Measurements from ENCODE around the gene TMOD2.

TMOD2 gene

DNA sequence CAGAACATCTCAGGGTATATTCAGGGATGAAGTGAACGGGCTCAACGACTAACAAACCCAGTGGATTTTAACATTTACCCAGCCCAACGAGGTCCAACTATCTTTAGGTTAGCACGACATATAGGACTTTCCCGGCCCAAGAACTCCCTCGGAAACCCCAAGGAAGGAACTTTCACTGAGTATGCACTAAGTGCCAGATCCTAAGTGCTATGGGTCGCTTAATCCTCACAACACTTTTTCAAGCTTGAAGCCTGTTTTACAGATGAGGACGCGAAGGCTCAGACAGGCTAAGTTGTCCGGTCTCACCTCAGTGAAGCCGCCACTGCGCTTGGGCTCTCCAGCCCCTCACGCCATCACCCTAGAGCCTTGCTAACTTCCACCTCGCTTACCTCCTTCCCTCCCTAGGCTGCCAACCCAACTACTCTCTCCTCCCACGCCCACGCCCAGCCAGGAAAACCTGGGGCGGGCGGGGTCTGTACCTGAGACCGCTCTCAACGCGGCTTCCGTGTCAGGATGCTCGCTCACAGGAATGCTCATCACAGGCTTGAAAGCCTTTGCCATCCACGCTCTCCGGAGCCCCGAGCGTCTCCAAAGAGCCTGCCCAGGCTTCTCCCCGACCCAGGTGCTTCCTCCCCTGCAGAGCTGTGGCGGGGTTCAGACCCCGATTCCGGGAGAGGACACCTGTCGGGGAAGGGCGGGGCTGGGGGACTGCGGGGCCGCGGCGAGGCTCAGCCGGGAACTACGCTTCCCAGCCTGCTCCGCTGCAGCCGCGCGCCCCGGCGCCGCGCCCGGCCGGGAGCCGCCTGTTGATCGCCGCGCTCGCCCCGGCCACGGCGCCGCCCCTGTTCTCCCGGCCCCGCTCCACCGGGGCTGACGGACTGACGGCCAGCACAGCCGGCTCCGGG is at the start of gene TMOD2:
TMOD2 (plus strand) TSS at position 806 of the 905 bp plus-strand sequence. CDS start 14,845 bp downstream, outside the sequence.
- DNase-seq: peak; percentile 5

DNA sequence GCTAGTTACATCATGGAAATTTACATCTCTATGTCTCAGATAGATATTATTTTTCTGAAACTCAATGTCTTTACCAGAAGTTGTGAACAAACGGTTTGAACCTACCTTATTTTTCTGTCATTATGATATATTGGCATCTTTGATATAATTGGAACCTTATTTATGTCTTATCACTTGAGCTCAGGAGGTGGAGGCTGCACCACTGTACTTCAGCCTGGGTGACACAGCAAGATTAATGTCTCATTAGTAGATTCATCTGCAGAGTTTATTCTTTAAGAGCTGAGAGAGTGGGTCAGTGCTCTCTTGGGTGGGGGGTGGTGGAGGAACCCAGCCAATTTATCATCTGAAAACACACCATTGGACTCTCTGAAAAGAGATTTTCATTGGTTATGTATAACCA is 48.7 kb upstream of the TMOD2 start:
- no peak for DNase-seq

DNA sequence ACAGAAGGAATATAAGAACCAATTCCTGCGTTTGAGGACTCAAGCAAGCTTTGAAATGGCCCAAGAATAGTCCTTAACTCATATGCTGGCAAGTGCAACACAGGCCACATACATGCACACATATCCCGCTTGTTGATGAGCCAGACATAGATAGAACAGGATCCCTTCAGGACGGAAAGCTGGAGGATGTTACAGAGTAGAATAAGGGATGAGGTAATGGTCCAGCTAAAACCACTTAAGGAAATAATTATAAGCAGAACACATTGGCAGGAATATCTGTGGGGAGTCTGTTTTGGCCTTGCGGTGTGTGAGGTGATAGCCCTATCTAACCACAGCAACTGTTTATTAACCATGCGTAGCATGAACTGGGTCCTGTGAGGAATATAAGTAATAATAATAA is 45.1 kb upstream of the TMOD2 start:
- DNase-seq: peak; percentile 0

DNA sequence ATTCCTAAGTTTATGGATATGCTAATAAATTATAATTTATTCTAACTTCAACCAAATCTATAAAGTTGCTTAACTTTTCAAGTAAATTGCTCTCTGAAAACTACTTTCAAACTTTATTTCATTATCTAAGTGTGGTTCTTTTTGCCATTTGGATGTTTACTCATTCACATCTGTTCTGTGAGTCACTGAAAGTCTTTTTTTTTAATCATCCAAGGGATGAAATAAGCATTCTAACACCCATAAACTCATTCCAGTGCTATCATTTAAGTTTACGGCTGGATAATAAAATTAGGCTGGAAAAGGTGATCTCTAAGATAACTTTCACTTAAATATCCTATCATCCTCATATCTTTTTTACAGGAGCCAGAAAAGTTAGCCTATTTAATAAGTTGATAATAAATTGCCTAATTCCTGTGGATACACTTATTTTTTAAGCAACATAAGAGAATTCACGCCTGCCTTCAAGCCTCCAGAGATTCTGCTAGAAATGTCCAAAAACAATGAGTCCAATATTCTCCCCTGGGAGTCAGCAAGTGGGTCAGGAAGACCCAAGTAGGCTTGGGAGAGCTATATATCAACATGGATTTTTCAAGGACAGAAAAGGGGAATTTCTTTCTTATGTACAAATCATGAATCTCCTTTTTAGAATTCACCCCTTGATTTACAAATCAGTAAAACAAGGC is 44.3 kb upstream of the TMOD2 start:
- DNase-seq: no peak

DNA sequence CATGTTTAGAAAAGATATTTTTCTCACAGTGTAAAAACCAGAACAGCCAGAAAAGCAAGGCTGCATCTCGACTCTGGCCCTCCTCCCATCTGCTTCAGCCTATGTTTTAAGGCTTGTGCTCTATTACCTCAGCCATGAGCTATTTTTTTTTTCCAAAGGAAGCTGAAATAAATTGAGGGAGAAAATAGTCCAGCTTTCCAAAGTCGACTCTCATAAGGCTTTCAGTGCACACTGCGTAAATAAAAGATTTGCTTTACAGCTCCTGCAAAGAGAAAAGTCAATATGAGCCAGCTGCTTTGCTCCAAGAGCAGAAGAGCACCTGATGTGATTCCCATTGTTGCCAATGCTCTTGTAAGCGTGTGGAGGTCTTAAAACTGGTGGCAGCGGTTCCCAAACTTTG is 43.4 kb upstream of the TMOD2 start:
- peak; percentile 22 for DNase-seq

DNA sequence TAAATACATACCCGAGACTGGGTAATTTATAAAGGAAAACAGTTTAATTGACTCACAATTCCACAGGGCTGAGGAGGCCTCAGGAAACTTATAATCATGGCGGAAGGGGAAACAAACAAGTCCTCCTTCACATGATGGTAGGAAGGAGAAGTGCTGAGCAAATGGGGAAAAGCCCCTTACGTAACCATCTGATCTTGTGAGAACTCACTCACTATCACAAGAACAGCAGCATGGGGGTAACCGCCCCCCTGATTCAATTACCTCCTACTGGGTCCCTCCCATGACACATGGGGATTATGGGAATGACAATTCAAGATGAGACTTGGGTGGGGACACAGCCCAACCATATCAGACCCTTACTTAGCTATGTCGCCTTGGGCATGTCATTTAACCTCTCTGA is 42.4 kb upstream of the TMOD2 start:
- DNase-seq: no peak

DNA sequence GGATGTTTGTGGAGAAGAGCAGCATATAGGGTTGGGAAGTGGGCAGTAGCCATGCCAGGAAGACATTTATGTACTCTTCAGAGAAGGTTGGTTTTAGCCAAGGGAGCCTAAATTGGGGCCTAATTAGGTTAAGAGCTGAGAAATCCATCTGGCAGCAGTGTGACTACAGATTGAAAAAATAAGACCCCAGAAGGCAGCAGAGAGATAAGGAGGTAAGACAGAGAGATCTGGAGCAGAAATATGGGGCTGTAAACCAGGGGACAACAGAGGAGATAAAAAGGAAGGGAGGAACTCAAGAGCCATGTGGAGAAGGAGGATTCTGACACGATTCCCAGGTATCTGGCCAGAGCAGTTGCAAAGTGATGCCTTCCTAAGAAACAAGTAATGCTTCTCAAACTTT is 37.2 kb upstream of the TMOD2 start:
- no peak for DNase-seq

DNA sequence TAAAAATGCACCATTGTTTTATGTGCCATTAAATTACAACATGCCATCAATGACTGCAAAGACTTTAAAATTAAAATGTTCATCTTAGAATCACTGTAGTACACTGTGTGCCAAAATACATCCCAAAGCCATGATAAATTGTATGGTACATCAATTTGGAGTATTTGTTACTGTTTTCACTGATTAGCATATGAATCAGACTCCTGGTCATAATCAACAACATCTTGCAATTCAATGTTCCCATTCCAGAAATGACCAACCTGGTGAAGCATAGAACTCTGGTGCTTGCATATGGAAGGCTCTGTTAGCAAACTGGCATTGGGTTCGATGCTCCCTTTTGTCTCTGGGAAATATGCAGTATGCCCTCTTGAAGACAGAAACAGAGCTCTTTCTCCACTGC is 36.5 kb upstream of the TMOD2 start:
- DNase-seq: no peak

DNA sequence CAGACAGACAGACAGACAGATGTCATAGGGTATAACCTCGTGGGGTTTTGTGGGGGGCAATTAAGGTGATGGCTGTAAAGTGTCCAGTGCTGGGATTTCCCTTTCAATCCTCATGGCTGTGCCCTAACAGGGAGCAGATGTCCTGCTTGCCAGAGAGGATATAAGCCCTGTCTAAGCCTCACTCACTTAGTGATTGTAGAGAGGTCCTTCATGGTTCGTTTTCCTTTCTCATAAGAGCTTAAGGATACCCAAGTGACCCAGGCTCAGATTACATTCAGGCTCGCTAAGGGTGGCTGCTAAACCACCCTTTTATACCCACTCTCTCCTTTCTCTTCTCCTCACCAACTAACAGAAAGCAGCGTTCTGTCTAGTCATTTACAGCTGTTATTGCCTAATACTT is 33.2 kb upstream of the TMOD2 start:
- peak; percentile 33 for DNase-seq

DNA sequence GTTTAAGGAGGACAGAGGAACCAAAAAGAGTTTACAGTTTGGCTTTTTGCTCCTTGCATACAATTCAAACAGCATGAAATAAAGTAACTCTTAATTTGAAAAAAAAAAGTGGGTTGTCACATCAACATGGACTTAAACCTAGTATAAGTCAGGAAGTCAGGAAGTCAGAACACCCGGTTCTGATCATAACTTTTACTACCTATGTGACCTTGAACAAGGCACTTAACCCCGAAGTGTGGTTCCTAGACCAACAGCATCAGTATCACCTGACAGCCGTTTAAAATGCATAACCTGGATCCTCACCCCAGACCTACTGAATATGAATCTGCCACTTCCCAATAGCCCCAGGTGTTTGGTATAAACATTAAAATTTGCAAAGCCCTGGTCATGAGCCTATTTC is 32.7 kb upstream of the TMOD2 start:
- DNase-seq: no peak

DNA sequence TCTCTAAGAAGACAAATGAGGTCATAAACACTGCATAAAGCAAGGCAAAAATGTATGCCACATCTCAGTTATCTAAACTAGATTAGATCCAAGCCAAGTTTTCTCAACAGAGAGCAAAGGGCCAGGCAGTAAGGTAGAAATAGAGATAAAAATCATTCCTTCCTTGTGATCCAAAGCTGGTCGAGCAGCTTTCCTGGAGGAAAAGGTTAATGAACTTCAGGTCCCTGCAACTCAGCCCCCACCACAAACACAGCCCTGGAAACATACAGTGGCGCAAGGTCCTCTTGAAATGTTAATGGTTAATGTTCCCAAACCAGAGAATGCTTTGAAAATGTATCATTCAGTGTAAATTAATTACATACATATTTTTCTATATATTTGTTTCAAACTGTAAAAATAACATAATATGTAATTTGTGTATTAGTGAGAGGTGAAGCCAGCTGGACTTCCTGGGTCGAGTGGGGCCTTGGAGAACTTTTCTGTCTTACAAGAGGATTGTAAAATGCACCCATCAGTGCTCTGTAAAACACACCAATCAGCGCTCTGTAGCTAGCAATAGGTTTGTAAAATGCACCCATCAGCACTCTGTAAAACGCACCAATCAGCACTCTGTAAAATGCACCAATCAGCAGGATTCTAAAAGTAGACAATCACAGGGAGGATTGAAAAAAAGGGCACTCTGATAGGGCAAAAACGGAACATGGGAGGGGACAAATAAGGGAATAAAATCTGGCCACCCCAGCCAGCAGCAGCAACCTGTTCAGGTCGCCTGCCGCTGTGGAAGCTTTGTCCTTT is 31.0 kb upstream of the TMOD2 start:
- DNase-seq: no peak

DNA sequence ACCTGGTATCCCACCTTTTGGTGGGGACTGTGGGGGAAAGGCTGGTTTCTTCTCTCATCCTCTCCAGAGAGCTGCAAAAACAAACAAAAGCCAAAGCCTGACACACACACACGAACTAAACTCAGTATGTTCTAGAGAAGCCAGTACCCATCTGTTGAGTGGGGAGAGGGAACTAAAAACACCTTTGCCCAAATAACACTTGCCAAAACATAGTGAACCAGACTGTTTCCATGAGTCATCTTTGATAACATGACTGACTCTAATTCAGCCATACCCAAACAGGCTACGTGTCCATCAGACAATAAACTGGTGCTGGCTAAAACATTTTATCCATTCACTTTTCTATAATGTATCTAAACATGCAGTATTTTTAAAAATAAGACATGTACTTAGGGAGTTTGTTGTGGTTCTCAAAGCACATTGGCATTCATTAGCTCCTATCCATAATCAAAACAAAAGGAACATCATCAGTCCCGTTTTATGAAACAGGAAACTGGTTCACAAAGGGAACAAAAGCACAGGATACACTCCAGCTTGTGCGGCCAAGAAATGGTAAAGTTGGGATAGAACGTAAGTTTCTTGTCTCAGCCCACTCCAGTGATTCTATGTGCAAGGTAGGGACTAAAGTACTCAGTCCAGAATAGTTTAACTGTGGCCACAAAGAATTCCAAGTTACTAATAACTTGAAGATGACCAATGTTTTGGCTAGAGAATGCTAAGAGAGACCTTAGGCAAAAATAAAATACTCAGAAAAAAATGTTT is 30.0 kb upstream of the TMOD2 start:
- no peak for DNase-seq

DNA sequence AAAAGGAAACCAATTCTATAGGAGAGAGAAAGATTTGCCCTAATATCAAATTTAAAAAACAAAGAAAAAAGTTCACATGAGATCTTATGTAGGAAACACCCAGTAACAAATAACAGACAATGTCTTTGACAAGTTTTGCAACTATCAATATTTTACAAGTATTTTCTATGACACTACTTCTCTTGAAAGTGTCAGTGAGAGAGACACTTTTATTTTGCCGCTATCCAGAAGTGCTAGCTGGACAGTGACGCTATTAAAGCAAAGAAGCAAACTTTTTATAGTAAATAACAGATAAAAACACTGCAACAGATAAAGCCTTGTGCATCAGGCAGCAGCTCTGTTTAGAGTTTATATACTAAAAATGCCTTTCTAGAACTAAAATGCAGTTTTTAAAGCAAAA is 27.2 kb upstream of the TMOD2 start:
- DNase-seq: no peak

DNA sequence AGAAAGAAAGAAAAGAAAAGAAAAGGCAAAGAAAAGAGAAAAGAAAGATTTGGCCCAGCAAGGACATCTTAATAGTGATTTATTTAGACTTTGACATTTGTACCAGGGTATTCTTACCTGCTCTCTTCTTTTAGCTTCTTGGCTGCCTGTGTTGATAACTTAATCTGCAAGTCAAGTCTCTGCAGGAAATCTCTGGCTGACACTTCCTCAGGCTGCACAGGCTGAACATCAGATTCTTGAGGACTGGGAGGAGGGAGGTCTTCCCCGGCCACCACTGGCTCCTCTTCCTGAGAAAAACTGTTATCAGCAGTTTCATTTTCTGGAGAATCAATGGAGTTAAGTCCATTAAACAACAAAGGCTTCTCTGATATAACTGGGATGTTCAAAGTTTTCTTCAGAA is 26.7 kb upstream of the TMOD2 start:
- no peak for DNase-seq

DNA sequence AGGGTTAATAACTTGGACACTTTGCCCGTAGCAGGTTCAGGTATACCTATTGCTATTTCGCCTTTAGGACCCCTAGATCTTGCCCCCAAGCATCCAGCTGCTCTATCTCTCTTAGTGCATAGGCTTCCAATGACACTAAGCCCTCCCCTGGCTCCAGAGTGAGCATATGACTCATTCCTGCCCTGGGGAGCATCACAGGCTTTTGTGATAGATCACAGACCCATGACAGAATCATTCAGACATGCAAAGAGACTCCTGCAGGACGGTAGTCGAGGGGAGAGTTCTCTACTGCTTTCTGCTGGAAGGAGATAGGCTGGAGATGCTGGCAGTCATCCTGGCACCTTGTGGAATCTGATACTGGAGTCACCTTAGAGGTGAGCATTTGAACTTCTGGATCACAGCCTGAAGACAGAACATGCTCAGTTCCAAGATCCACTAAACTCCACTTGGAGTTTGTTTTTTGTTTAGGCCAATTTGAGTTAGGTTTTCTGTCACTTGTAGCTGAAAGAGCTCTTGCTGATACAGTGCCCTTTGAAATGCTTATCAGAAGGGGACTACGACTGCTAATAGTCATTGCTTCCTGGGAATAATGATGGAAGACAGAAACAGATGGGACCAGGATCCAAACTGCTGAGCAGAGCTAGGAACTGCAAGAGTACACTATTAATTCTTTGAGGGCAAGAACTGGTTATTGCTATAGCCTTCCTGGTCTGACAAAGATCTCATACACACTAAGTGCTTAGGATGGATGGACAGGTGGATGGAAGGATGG is 24.9 kb upstream of the TMOD2 start:
- DNase-seq: peak; percentile 69

DNA sequence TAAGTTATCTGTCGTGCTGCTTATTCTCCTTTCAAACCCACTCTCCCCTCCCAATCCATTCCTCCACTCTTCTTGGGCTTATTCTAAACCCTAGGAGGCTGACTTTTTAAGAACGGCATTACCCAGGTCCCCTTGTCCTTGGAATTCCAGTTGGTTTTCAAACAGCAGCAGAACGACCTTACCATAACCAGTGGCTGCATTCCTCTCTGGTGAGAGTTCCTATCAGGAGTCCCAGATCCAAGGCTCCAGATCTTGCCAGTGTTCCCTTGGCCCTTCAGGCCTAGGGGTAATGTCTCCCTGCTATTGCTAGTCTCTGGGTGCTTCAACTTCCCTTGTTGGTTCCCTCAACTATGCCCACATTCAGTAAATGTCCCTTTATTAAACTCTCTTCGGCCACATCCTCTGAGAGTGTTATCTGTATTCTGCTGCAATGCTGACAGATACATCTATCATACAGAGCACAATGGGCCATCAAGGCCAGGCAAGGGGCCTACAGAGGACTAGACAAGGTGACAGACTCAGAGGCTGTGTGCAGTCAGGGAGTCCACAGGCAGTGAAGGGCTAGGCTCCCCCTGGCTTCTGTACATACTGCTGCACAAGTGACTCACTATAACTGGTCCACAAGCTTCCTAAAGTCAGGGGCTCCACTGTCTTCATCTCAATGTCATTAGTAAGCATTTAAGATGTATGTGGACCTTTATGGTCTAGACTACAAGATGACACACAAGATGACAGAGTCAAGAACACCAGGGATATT is 24.1 kb upstream of the TMOD2 start:
- no peak for DNase-seq

DNA sequence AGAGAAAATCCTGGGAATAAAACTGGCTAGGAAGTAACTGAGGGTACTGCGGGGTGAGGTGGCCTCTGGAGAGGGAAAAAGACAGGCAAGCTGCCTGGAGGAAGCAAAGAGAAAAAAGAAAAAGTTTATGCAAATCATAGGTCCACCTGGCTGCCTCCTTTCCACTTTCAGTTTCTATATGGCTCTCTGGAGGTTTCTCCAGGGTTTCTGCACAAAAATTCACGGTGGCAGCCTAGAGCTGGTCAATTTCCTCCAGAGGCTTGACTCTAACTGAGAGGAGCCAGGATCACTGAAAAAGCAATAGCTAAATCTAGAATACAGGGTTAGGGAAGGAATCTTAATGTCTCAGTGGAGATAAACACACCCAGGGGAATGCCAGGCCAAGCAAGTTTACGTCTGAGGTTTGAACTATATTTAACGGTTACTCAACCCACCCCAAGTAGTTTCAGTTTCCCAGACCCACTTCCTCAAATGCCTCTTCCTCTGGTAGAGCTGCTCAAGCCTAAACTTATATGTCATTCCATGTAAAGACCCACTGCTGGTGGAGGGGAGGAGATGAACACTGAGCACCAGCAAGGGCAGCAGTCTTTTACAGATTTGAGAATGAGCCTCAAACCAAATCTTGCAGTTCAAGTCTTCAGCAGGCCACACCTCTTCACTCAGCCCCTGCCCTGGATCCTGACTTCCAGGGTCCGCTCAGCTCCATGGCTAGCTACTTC is 19.7 kb upstream of the TMOD2 start:
- peak; percentile 1 for DNase-seq

DNA sequence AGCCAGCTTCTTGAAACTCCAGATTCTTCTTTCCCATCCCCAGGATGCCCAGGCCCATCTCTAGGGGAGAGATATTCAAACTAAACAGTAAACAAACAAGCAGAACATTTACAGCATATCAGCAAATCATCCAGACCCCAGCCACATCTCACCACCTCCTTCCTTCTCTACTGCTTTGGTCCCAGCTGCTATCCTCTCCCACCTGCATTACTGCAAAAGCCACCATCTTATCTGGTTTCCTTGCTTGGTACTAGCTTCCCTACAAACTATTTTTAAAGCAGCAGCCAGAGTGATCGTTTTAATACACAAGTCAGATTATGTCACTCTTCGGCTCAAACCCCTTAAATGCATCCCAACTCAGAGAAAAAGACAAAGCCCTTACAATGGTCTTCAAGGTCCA is 18.8 kb upstream of the TMOD2 start:
- no peak for DNase-seq

DNA sequence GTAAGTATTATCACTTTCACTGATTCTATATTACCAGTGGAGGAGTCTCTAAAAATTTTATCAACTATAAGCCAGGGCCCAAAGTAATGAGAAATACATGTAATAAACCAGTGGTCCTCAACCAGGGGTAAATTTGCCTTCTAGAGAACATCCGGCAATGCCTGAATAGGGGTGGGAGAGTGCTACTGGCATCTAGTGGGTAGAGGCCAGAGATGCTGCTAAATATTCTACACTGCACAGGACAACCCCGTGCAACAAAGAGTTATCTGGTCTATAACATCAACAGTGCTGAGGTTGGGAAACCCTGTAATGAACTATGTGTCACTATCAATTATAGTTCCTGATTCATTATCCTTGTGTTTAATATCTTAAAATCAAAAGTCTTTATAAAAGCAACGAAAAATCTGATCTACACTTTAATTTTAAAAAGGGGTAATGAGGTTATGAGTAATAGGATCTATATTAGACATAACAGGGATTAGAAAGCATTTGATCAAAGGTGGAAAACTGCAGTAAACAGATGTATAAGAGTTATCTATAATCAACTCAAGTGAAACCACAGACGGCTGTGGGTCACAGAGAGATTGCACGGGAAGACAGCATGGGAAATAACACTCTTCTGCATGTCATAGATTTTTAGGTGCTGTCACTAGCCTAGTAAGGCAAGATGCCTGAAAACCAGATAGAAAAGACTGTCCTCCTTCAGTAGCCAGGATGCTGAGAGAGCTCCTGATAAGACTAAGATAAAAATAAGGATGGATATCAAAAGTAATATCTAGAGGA is 16.0 kb upstream of the TMOD2 start:
- no peak for DNase-seq

DNA sequence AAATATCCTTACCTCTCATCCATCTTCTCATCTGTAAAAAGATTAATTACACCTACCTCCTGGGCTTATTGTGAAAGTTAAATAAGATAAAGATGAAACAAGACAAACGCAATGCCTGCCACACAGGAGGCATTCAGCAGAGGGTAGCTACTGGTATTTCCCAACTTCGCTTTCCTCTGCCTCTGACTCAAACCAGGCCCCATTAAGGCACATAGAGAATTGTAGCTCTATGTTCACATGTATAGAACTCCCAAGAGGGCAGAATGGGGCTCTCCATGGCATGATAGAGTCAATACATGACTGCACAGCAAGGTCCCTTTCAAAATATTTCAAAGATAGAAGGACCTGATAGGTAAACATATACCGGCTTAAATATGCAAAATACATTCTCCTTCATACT is 15.3 kb upstream of the TMOD2 start:
- DNase-seq: no peak
